SKM-1 (cell line): ENCODE data around the gene RNF13.
"Not testable (repeated sequence)": the region's sequence is repeated elsewhere in the genome, so short reads cannot be mapped to it uniquely, and the experiment has no call there.

Experiments
- DNase-seq: peaks from one replicate; lab custom pipeline; 2025; ENCODE audit not compliant: unreplicated experiment; lab: John Stamatoyannopoulos, UW

RNF13 gene

GRCh38 chr3:149892371-149892770, 79.4 kb downstream of the RNF13 start:
- no peak for DNase-seq

GRCh38 chr3:149894205-149894604, 81.2 kb downstream of the RNF13 start:
- DNase-seq, result no peak

- no peak for DNase-seq
Measured at GRCh38 chr3:149895339-149895738, 82.3 kb downstream of the RNF13 start.

- DNase-seq, result no peak
Measured at GRCh38 chr3:149895769-149896168, 82.8 kb downstream of the RNF13 start.

GRCh38 chr3:149898771-149899170, 85.8 kb downstream of the RNF13 start:
- no peak for DNase-seq

GRCh38 chr3:149900322-149900721, 87.3 kb downstream of the RNF13 start:
- no peak for DNase-seq

- no peak for DNase-seq
Measured at GRCh38 chr3:149901770-149902169, 88.8 kb downstream of the RNF13 start.

- no peak for DNase-seq
Measured at GRCh38 chr3:149902498-149903139, 89.6 kb downstream of the RNF13 start.

- DNase-seq, result no peak
Measured at GRCh38 chr3:149906036-149906435, 93.0 kb downstream of the RNF13 start.

GRCh38 chr3:149908424-149908957, 95.5 kb downstream of the RNF13 start:
- DNase-seq, result no peak

- DNase-seq, result no peak
Measured at GRCh38 chr3:149909923-149910322, 96.9 kb downstream of the RNF13 start.

- DNase-seq, result no peak
Measured at GRCh38 chr3:149917124-149917667, 104.2 kb downstream of the RNF13 start.

- no peak for DNase-seq
Measured at GRCh38 chr3:149919509-149919908, 106.5 kb downstream of the RNF13 start.

- no peak for DNase-seq
Measured at GRCh38 chr3:149920119-149920518, 107.1 kb downstream of the RNF13 start.

GRCh38 chr3:149933008-149933407, 120.0 kb downstream of the RNF13 start:
- no peak for DNase-seq

GRCh38 chr3:149933858-149934257, 120.8 kb downstream of the RNF13 start:
- no peak for DNase-seq

GRCh38 chr3:149934524-149934923, 121.5 kb downstream of the RNF13 start:
- no peak for DNase-seq

GRCh38 chr3:149936812-149937230, 123.8 kb downstream of the RNF13 start:
- peak; percentile 20 for DNase-seq

GRCh38 chr3:149938392-149939055, 125.5 kb downstream of the RNF13 start:
- DNase-seq, result not testable (repeated sequence)

- no peak for DNase-seq
Measured at GRCh38 chr3:149941186-149941585, 128.2 kb downstream of the RNF13 start.

GRCh38 chr3:149941946-149942345, 128.9 kb downstream of the RNF13 start:
- no peak for DNase-seq

GRCh38 chr3:149942409-149942808, 129.4 kb downstream of the RNF13 start:
- no peak for DNase-seq
